ENCODE measurements around the gene XAB2.

The XAB2 gene

GRCh38 chr19:7625763-7626372, 3.5 kb downstream of the XAB2 start:
- H3K4me3 ChIP-seq (ENCODE audit: low read depth, low read length) = no peak overlapping the region
- peaks cover 4% of the 10 kb centered on the region; the same call in 1 of the 2 replicates for H3K4me1 ChIP-seq (ENCODE audit: control insufficient read depth, insufficient read depth, low read length)
- no peak for TF ChIP-seq ZNF544 (tag by site-specific recombination; IDR thresholded peaks at IDR 0.05)
- no peak for TF ChIP-seq ZNF561 (tag by site-specific recombination; IDR thresholded peaks at IDR 0.05; ENCODE audit: borderline replicate concordance)
- TF ChIP-seq TCF7L2 (IDR thresholded peaks at IDR 0.05; ENCODE audit: borderline replicate concordance, low read depth, low read length) = no peak
- TF ChIP-seq ZNF549 (tag by site-specific recombination; IDR thresholded peaks at IDR 0.05) = no peak
- 0 out of 2 replicates have a peak, but pooled peaks have one; percentile 24 for TF ChIP-seq GLIS2 (tag by site-specific recombination; IDR thresholded peaks at IDR 0.05)
- no peak for TF ChIP-seq ZNF623 (tag by site-specific recombination; IDR thresholded peaks at IDR 0.05)
- TF ChIP-seq ZNF391 (tag by site-specific recombination; IDR thresholded peaks at IDR 0.05; ENCODE audit: borderline replicate concordance, low read depth) = no peak
- no peaks in the 10 kb centered on the region for H3K9me3 ChIP-seq (ENCODE audit: control insufficient read depth, insufficient read depth, low read depth, low read length)
- H3K36me3 ChIP-seq (ENCODE audit: control insufficient read depth in 2 of 2, insufficient read depth in 1 of 2, low read length in 2 of 2) = peaks cover 0 to 64% of the 10 kb centered on the region in 2 experiments; a peak in 2 of 3 replicates
- POLR2A ChIA-PET = interaction anchor here (0.8 kb wide), 1 partner anchor 7 kb away, joined by 3 read pairs; the partner anchor contains the start of gene PCP2
- H3K27ac ChIP-seq (ENCODE audit: extremely low read depth, low read depth, low read length) = no peak overlapping the region
- CTCF ChIA-PET = interaction anchor here (0.6 kb wide), 1 partner anchor 58 kb away, joined by 4 read pairs; no protein-coding TSS in a partner anchor

- TF ChIP-seq ZNF549 (tag by site-specific recombination; IDR thresholded peaks at IDR 0.05) (no peak), ZNF571 (tag by site-specific recombination; IDR thresholded peaks at IDR 0.05) (no peak), ZNF223 (tag by site-specific recombination; IDR thresholded peaks at IDR 0.05) (no peak), HOXA7 (CRISPR knock-in tag; IDR thresholded peaks at IDR 0.05; ENCODE audit: borderline replicate concordance) (no peak), ZNF521 (tag by site-specific recombination; IDR thresholded peaks at IDR 0.05) (no peak), ZNF140 (tag by site-specific recombination; IDR thresholded peaks at IDR 0.05) (no peak), BCL11B (tag by site-specific recombination; IDR thresholded peaks at IDR 0.05; ENCODE audit: low read depth) (no peak), KLF1 (tag by site-specific recombination; IDR thresholded peaks at IDR 0.05) (no peak), PATZ1 (tag by site-specific recombination; IDR thresholded peaks at IDR 0.05) (no peak), ZNF202 (tag by site-specific recombination; IDR thresholded peaks at IDR 0.05; ENCODE audit: borderline replicate concordance) (no peak), YY1 (tag by site-specific recombination; IDR thresholded peaks at IDR 0.05) (no peak), TRIM28 (IDR thresholded peaks at IDR 0.05; ENCODE audit: borderline replicate concordance, low read length) (no peak), BCL6B (tag by site-specific recombination; IDR thresholded peaks at IDR 0.05) (no peak)
- H3K36me3 ChIP-seq (ENCODE audit: control insufficient read depth in 2 of 2, insufficient read depth in 1 of 2, low read length in 2 of 2) = peaks cover 0 to 75% of the 10 kb centered on the region in 2 experiments; a peak in 2 of 3 replicates
- H3K9me3 ChIP-seq (ENCODE audit: control insufficient read depth, insufficient read depth, low read depth, low read length) = no peaks in the 10 kb centered on the region
- H3K4me1 ChIP-seq (ENCODE audit: control insufficient read depth, insufficient read depth, low read length) = no peaks in the 10 kb centered on the region; the same call in 1 of the 2 replicates
- no peak overlapping the region for H3K27ac ChIP-seq (ENCODE audit: extremely low read depth, low read depth, low read length)
- no peak overlapping the region for H3K4me3 ChIP-seq (ENCODE audit: low read depth, low read length)
- ChIA-PET CTCF (no interaction called here), POLR2A (interaction anchor here (0.8 to 1.8 kb wide), 2 partner anchors 9 to 13 kb away, joined by 3 to 6 read pairs; partner anchors contain the start of genes PCP2 and STXBP2)
Measured at GRCh38 chr19:7624810-7625209, 4.5 kb downstream of the XAB2 start.

All from HEK293 (cell line).